ENCODE results near the gene MMP14.
A peak's percentile ranks its signal among the peaks of the same experiment; 100 is the strongest.

MMP14 gene

GRCh38 chr14:22884738-22885523 is 48.5 kb downstream of the MMP14 start:
- H3K9me3 ChIP-seq (ENCODE audit: insufficient read depth, low read length): no peaks in the 10 kb centered on the region
- no peak for TF ChIP-seq ZNF274 (IDR thresholded peaks at IDR 0.05; ENCODE audit: low read depth, low read length)
- no peak for TF ChIP-seq SUZ12 (IDR thresholded peaks at IDR 0.05; ENCODE audit: extremely low read depth, insufficient read depth, insufficient read length)
- no peak for TF ChIP-seq YY1 (IDR thresholded peaks at IDR 0.05; ENCODE audit: insufficient read depth, insufficient read length)
- DNase-seq (ENCODE audit: low read depth, low spot score): no peak
- H3K36me3 ChIP-seq (ENCODE audit: insufficient read depth, insufficient read length, low read length): no peaks in the 10 kb centered on the region
- H3K4me1 ChIP-seq (ENCODE audit: insufficient read depth, insufficient read length): peaks cover 34% of the 10 kb centered on the region
- H3K27me3 ChIP-seq (ENCODE audit: insufficient read depth, insufficient read length): peaks cover 22% of the 10 kb centered on the region
- H3K9ac ChIP-seq (ENCODE audit: insufficient read length, low read depth): no peak overlapping the region
- no peak overlapping the region for H3K4me3 ChIP-seq (ENCODE audit: insufficient read length, low read depth)

DNA sequence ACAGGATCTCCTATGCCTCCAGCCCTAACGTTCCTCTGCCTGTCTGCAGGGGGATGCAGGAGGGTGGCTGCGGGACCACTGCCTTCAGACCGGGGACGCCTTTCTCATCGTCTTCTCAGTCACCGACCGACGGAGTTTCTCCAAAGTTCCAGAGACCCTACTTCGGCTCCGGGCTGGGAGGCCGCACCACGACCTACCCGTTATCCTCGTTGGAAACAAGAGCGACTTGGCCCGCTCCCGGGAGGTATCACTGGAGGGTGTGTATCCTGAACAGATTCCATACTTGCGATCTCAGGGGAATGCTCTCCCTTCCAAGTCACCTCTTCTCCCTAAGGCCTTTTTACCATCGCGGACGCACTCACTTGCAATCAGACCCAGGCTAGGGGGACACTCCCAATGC is 49.6 kb downstream of the MMP14 start:
- Histone ChIP-seq H3K4me3 (ENCODE audit: insufficient read length, low read depth) (peak overlapping the region; percentile 62), H3K9ac (ENCODE audit: insufficient read length, low read depth) (peak overlapping the region; percentile 76), H3K4me1 (ENCODE audit: insufficient read depth, insufficient read length) (peaks cover 34% of the 10 kb centered on the region), H3K27me3 (ENCODE audit: insufficient read depth, insufficient read length) (peaks cover 22% of the 10 kb centered on the region), H3K36me3 (ENCODE audit: insufficient read depth, insufficient read length, low read length) (no peaks in the 10 kb centered on the region), H3K9me3 (ENCODE audit: insufficient read depth, low read length) (no peaks in the 10 kb centered on the region)
- DNase-seq (ENCODE audit: low read depth, low spot score): no peak
- TF ChIP-seq ZNF274 (IDR thresholded peaks at IDR 0.05; ENCODE audit: low read depth, low read length): no peak
- TF ChIP-seq SUZ12 (IDR thresholded peaks at IDR 0.05; ENCODE audit: extremely low read depth, insufficient read depth, insufficient read length): no peak
- TF ChIP-seq YY1 (IDR thresholded peaks at IDR 0.05; ENCODE audit: insufficient read depth, insufficient read length): no peak

DNA sequence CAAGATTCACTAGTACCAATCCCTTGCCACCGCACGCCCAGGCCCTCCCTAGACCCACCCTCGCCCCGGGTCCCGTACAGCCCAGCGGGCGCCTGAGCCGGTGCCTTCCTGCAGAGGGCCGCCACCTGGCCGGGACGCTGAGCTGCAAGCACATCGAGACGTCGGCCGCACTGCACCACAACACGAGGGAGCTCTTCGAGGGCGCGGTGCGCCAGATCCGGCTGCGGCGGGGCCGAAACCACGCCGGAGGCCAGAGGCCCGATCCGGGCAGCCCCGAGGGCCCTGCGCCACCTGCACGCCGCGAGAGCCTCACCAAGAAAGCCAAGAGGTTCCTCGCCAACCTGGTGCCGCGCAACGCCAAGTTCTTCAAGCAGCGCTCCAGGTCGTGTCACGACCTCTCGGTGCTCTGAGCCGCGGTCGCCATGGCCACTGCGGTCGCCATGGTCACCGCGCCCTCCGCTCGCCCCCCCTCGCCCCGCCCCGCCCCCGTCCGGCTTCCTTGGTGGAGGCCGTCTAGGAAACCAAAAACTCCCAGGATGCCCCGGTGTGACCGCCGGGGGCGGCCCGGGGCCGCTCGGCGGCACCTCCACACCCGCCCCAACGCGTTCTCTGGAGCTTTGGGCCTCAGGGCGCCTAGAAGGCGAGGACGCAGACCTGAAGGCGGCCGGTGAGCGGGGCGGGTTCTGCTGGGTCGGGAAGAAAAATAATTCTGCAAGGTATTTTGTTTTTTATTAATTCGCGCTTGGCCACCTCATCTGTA is 50.3 kb downstream of the MMP14 start:
- no peaks in the 10 kb centered on the region for H3K9me3 ChIP-seq (ENCODE audit: insufficient read depth, low read length)
- TF ChIP-seq ZNF274 (IDR thresholded peaks at IDR 0.05; ENCODE audit: low read depth, low read length) (no peak), SUZ12 (IDR thresholded peaks at IDR 0.05; ENCODE audit: extremely low read depth, insufficient read depth, insufficient read length) (no peak), YY1 (IDR thresholded peaks at IDR 0.05; ENCODE audit: insufficient read depth, insufficient read length) (no peak)
- DNase-seq (ENCODE audit: low read depth, low spot score): peak; percentile 28
- peak overlapping the region; percentile 62 for H3K4me3 ChIP-seq (ENCODE audit: insufficient read length, low read depth)
- peaks cover 22% of the 10 kb centered on the region for H3K27me3 ChIP-seq (ENCODE audit: insufficient read depth, insufficient read length)
- H3K4me1 ChIP-seq (ENCODE audit: insufficient read depth, insufficient read length): peaks cover 34% of the 10 kb centered on the region
- no peaks in the 10 kb centered on the region for H3K36me3 ChIP-seq (ENCODE audit: insufficient read depth, insufficient read length, low read length)
- peak overlapping the region; percentile 76 for H3K9ac ChIP-seq (ENCODE audit: insufficient read length, low read depth)

DNA sequence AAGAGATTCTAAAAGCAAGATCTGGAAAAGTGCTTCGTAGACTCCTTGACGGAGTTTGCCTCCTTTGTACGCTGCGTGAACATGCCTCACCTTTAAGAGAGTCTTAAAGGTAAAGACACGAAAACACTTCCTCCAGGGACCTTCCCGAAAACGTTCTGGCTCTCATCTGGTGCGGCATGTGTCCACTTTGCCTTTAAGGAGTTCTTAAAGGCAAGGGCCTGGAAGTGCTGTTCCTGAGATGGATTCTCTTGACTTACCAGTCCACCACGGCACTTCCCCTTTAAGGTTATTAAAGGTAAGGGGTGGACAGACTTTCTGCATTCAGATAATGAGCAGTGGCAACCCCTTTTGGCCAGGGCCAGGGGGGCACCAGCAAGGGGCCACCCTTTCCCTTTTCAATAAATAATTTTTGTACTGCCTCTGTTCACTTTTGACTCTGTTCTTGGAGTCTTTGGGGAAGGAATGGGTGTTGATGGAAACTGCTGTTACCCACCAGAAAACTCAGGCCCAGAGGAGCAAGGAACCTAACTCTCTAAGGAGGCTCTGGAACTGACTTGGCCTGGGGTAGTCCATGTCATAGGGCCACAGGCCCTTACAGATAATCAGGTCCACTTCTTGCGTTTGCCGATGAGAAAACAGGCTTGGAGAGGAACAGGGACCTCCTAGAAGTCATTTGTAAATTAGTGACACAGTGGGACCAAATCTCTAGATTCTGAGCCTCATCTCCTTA is 51.0 kb downstream of the MMP14 start:
- H3K9me3 ChIP-seq (ENCODE audit: insufficient read depth, low read length): no peaks in the 10 kb centered on the region
- H3K4me1 ChIP-seq (ENCODE audit: insufficient read depth, insufficient read length): peaks cover 32% of the 10 kb centered on the region
- no peaks in the 10 kb centered on the region for H3K36me3 ChIP-seq (ENCODE audit: insufficient read depth, insufficient read length, low read length)
- TF ChIP-seq SUZ12 (IDR thresholded peaks at IDR 0.05; ENCODE audit: extremely low read depth, insufficient read depth, insufficient read length): no peak
- no peak for TF ChIP-seq YY1 (IDR thresholded peaks at IDR 0.05; ENCODE audit: insufficient read depth, insufficient read length)
- no peak for TF ChIP-seq ZNF274 (IDR thresholded peaks at IDR 0.05; ENCODE audit: low read depth, low read length)
- H3K9ac ChIP-seq (ENCODE audit: insufficient read length, low read depth): peak overlapping the region; percentile 54
- peaks cover 22% of the 10 kb centered on the region for H3K27me3 ChIP-seq (ENCODE audit: insufficient read depth, insufficient read length)
- DNase-seq (ENCODE audit: low read depth, low spot score): peak; percentile 63
- H3K4me3 ChIP-seq (ENCODE audit: insufficient read length, low read depth): peak overlapping the region; percentile 41

DNA sequence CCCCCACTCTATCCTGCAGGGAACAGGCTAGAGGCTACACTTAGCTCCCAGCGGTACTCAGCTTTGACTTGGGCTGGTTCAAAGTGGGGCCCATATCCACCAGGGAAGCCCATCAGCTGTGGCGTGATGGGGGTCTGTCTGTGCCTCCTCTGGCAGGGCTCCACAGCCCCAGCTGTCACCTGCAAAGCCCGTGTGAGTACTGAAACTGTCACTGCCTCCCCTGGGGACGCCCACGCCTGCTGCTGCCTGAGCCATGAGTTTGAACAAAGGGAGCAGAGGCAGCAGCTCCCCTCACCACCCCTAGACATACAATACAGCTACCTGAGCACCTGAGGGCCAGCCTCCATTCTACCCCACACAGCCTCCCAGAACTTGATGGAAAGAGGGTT is 51.6 kb downstream of the MMP14 start:
- Histone ChIP-seq H3K9me3 (ENCODE audit: insufficient read depth, low read length) (no peaks in the 10 kb centered on the region), H3K36me3 (ENCODE audit: insufficient read depth, insufficient read length, low read length) (no peaks in the 10 kb centered on the region), H3K27me3 (ENCODE audit: insufficient read depth, insufficient read length) (peaks cover 22% of the 10 kb centered on the region), H3K4me3 (ENCODE audit: insufficient read length, low read depth) (peak overlapping the region; percentile 41), H3K4me1 (ENCODE audit: insufficient read depth, insufficient read length) (peaks cover 31% of the 10 kb centered on the region), H3K9ac (ENCODE audit: insufficient read length, low read depth) (peak overlapping the region; percentile 54)
- TF ChIP-seq ZNF274 (IDR thresholded peaks at IDR 0.05; ENCODE audit: low read depth, low read length) (no peak), SUZ12 (IDR thresholded peaks at IDR 0.05; ENCODE audit: extremely low read depth, insufficient read depth, insufficient read length) (no peak), YY1 (IDR thresholded peaks at IDR 0.05; ENCODE audit: insufficient read depth, insufficient read length) (no peak)
- DNase-seq (ENCODE audit: low read depth, low spot score): no peak

DNA sequence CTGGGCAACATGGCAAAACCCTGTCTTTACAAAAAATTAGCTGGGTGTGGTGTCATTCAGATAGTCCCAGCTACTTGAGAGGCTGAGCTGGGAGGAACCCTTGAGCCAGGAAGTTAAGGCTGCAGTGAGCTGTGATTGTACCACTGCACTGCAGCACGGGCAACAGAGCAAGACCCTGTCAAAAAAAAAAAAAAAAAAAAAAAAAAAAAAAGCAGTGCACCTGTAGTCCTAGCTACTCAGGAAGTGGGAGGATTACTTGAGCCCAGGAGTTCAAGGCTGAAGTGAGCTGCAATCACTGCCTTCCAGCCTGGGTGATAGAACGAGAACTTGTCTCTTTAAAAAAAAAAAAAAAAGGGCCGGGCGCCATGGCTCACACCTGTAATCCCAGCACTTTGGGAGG is 52.3 kb downstream of the MMP14 start:
- H3K27me3 ChIP-seq (ENCODE audit: insufficient read depth, insufficient read length): peaks cover 22% of the 10 kb centered on the region
- DNase-seq (ENCODE audit: low read depth, low spot score): no peak
- no peak overlapping the region for H3K4me3 ChIP-seq (ENCODE audit: insufficient read length, low read depth)
- TF ChIP-seq ZNF274 (IDR thresholded peaks at IDR 0.05; ENCODE audit: low read depth, low read length) (no peak), SUZ12 (IDR thresholded peaks at IDR 0.05; ENCODE audit: extremely low read depth, insufficient read depth, insufficient read length) (no peak), YY1 (IDR thresholded peaks at IDR 0.05; ENCODE audit: insufficient read depth, insufficient read length) (no peak)
- H3K9me3 ChIP-seq (ENCODE audit: insufficient read depth, low read length): no peaks in the 10 kb centered on the region
- H3K36me3 ChIP-seq (ENCODE audit: insufficient read depth, insufficient read length, low read length): no peaks in the 10 kb centered on the region
- H3K9ac ChIP-seq (ENCODE audit: insufficient read length, low read depth): no peak overlapping the region
- H3K4me1 ChIP-seq (ENCODE audit: insufficient read depth, insufficient read length): peaks cover 27% of the 10 kb centered on the region
